SJSA1 (cell line): ENCODE data around the gene FAAP100. TPM values are rescaled to one million over a fixed set of nuclear protein-coding genes. Genes with fewer than 3 reads are reported as not detected.
A peak's percentile ranks its signal among the peaks of the same experiment; 100 is the strongest.
"Not testable (repeated sequence)": the region's sequence is repeated elsewhere in the genome, so short reads cannot be mapped to it uniquely, and the experiment has no call there.

Experiments used
- DNase-seq, 2 experiments: peaks; one replicate each; pipeline ENCODE4 v3.0.0-alpha.2; 2015 to 2020; ENCODE audit warnings: low spot score in 2 of 2, low read depth in 1 of 2
- H3K27ac ChIP-seq: fragments of 250-450 bp; sonication (Bioruptor Pico); 2 replicates; pipeline ENCODE4 v1.5.1; 2020; ENCODE audit warnings: mild to moderate bottlenecking, moderate library complexity
- H3K27me3 ChIP-seq: fragments of 250-450 bp; sonication (Bioruptor Pico); replicated peaks from 2 replicates; pipeline ENCODE4 v1.5.1; 2020; ENCODE audit warnings: mild to moderate bottlenecking, moderate library complexity
- H3K36me3 ChIP-seq: fragments of 250-450 bp; sonication (Bioruptor Pico); 2 replicates; pipeline ENCODE4 v1.5.1; 2020; ENCODE audit warnings: mild to moderate bottlenecking
- H3K4me1 ChIP-seq: fragments of 250-450 bp; sonication (Bioruptor Pico); replicated peaks from 2 replicates; pipeline ENCODE4 v1.6.1; 2021; ENCODE audit warnings: mild to moderate bottlenecking
- H3K4me3 ChIP-seq: fragments of 250-450 bp; sonication (Bioruptor Pico); 2 replicates; pipeline ENCODE4 v1.5.1; 2020; ENCODE audit warnings: mild to moderate bottlenecking
- H3K9me3 ChIP-seq: fragments of 250-450 bp; sonication (Bioruptor Pico); replicated peaks from 2 replicates; pipeline ENCODE4 v1.5.1; 2020; ENCODE audit warnings: mild to moderate bottlenecking
- total RNA-seq: library from RNA; depleted of rRNA; stranded (reverse); fragments of >200 nt; shearing (Covaris generic); gene quantifications from 2 replicates; pipeline ENCODE4 v1.2.3, GENCODE V29; 2014; rRNA removed

The FAAP100 gene, protein sequence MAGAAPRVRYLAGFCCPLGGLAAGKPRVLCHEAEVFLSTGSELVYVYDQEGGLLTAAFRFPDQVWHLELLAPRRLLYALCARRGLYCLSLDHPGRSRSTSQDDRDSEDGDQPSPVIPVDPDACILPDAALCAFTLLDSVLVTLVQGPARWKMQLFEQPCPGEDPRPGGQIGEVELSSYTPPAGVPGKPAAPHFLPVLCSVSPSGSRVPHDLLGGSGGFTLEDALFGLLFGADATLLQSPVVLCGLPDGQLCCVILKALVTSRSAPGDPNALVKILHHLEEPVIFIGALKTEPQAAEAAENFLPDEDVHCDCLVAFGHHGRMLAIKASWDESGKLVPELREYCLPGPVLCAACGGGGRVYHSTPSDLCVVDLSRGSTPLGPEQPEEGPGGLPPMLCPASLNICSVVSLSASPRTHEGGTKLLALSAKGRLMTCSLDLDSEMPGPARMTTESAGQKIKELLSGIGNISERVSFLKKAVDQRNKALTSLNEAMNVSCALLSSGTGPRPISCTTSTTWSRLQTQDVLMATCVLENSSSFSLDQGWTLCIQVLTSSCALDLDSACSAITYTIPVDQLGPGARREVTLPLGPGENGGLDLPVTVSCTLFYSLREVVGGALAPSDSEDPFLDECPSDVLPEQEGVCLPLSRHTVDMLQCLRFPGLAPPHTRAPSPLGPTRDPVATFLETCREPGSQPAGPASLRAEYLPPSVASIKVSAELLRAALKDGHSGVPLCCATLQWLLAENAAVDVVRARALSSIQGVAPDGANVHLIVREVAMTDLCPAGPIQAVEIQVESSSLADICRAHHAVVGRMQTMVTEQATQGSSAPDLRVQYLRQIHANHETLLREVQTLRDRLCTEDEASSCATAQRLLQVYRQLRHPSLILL
- total RNA-seq = 26.0 and 28.1 TPM in 2 replicates

DNA sequence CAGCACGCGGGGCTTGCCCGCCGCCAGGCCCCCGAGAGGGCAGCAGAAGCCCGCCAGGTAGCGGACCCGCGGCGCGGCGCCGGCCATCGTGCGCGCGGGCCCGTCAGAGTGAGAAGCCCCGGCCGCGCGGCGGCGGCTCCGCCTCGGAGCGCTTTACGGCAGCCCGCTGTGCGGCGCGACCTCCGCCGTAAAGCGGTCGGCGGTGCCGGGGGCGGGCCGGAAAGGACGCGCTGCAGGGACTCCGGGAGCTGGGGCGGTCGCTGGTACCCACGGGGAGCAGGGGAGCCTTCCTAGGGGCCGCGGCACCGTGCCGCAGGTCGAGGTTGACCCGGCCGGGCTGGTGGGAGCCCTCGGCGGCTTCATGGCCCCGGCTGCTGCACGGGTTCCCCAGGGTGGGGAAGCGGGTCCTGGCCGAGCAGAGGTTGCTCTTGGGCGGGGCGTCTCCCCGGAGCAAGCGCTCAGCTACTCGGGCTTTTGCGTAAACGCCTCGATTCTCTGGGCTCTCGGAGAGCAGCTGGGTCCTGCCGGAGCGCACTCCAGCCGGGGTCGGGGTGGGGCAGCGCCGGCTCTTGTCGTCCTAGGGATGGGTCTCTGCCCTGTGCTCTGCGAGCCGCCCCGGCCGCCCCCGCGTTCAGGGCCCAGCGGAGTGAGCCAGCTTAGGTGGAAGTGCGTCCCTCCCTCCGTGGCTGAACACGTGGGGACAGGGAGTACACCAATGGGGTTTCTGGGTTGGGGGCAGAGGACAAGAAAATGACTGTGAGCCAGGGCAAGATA, at the start of gene FAAP100:
Gene FAAP100 (minus strand): TSS at position 110 of the 774 bp plus-strand sequence. CDS start 23 bp downstream, at position 87.
- Histone ChIP-seq H3K36me3 (peaks cover 66% of the 10 kb centered on the region), H3K9me3 (peaks cover 10% of the 10 kb centered on the region; the same call in 1 of the 2 replicates), H3K4me1 (peaks cover 47% of the 10 kb centered on the region), H3K27me3 (no peaks in the 10 kb centered on the region), H3K27ac (peak within 1 kb of the TSS; percentile 16; the same call in 1 of the 2 replicates), H3K4me3 (peak within 1 kb of the TSS; percentile 89)
- DNase-seq = peak; percentile 84 to 95

DNA sequence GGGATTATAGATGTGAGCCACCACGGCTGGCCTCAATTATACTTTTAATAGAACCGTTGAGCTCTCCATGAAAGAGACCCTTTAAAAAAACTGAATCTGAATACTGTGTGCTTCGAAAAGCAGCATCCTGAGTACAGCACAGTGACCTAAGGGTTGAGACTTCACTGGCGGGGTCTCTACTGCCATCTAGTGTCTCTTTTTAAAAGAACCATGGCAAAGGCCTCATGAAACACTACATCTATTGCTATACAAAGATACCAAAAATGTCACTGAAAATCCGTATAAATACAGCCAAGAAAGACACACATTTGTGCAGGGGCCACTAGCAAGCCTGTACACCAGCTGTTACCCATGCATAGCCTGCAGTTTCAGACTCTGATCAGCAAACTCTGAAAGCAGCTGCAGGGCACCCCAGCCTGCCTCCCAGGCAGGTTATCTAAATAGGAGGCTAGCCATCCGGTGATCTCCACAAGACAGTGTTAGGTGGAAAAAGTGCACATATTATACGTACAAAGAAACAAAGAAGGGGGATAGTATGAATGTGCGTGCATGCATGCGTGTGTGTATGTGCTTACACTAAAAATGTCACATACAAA, 49.5 kb upstream of the FAAP100 start:
- peaks cover 98% of the 10 kb centered on the region for H3K36me3 ChIP-seq

DNA sequence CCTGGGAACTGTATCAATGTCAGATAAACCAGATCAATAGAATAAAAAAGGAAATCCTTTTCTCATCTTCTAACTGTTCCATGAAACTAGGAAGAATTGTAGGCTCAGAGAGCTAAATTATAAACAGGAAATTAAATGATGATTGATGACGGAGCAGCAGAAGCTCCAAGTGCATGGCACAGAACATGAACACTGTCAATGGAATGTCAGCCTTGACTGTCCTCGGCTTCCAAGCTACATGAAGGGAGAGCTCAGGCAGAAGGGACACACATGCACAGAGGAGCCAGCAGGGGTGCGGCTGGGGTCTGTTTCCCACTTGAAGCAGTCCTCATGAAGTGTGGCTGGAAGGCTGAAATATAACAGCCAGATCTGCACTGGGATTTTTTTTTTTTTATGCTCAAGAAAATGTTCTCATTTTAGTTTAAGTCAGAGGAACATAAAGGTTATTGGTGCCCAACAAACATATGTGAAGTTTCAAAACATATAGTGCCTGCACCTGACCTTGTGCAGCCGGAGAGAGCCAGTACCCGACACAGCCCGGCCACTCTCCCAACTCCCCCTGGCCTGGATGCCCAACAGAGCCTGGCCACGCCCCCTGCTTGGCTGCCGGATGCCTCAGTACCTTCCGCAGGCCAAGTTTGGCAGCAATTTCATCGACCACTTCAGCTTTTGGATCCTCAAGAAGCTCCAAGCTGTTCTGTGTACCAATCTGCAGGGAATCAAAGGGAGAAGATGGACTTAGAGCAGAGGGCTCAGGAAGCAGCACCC, 47.8 kb upstream of the FAAP100 start:
- DNase-seq = peak in 1 of 2 experiments; percentile 69
- peaks cover 97% of the 10 kb centered on the region for H3K36me3 ChIP-seq
- H3K4me3 ChIP-seq = no peak overlapping the region

More for the DNA sequence above, 49.5 kb upstream of the FAAP100 start:
- H3K27ac ChIP-seq = no peak overlapping the region
- no peaks in the 10 kb centered on the region for H3K9me3 ChIP-seq
- DNase-seq = peak in 1 of 2 experiments; percentile 74
- no peak overlapping the region for H3K4me3 ChIP-seq
- no peaks in the 10 kb centered on the region for H3K27me3 ChIP-seq
- peaks cover 18% of the 10 kb centered on the region for H3K4me1 ChIP-seq

DNA sequence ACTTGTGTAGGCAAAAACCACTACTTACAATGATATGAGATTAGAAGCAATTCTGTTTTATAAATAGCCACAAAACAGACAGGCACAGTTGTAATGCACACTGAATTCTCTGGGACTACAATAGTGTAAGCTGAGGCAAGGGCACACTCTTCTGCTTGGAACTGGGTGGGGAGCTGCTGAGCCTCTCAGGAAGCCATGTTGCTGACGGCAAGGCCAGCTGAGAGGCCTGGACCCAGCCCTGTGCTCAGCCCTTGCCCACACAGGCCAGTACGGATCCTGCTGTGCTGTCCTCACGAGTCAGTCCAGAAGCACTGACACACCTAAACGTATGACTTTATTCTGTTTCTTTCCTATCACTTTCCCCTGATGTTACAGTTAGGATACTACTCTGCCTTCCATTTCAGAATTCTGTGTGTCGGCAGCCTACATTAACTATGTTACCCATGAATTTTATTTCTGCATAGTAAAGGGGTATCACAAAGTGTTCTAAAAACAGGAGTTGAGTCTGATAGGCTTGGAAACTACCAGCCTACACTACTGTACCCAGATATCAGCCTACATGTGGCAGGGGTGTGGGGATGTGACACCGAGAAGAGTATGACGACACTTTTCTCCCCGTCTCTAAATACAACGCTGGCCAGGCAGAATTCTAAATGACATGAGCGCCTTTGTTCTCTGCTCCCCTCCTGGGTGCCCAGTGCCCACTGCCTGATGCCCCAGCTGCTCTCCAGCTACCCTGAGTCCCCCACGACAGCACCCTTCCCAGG, 41.1 kb upstream of the FAAP100 start:
- peaks cover 97% of the 10 kb centered on the region for H3K36me3 ChIP-seq
- DNase-seq = no peak
- no peak overlapping the region for H3K27ac ChIP-seq

More for the DNA sequence above, 47.8 kb upstream of the FAAP100 start:
- H3K9me3 ChIP-seq = no peaks in the 10 kb centered on the region
- 0 out of 2 replicates have a peak overlapping the region, but pooled peaks have one; percentile 17 for H3K27ac ChIP-seq
- H3K4me1 ChIP-seq = peaks cover 18% of the 10 kb centered on the region
- no peaks in the 10 kb centered on the region for H3K27me3 ChIP-seq

DNA sequence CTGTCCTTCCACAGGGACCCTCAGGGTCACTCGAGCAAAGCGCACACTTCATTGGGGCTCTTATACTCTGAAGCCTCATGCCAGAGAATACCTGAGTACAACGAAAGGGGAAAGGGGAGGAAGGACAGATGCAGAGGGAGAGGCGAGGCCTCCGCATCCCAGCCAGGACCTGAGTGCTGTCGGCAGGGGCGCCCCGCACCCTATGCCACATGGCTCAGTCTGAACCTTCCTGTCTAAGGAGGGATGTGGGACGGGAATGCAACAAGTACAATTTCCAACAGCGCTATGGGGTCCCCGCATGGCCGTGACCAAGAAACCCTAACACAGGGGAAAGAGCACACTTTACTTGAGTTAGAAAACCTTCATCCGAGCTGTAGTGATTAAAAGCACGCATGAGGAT, 39.8 kb upstream of the FAAP100 start:
- DNase-seq = no peak
- Histone ChIP-seq H3K4me1 (peaks cover 1% of the 10 kb centered on the region), H3K4me3 (no peak overlapping the region), H3K36me3 (peaks cover 92% of the 10 kb centered on the region), H3K27me3 (no peaks in the 10 kb centered on the region), H3K27ac (no peak overlapping the region), H3K9me3 (no peaks in the 10 kb centered on the region)

More for the DNA sequence above, 41.1 kb upstream of the FAAP100 start:
- Histone ChIP-seq H3K4me3 (no peak overlapping the region), H3K27me3 (no peaks in the 10 kb centered on the region), H3K9me3 (no peaks in the 10 kb centered on the region), H3K4me1 (no peaks in the 10 kb centered on the region)

DNA sequence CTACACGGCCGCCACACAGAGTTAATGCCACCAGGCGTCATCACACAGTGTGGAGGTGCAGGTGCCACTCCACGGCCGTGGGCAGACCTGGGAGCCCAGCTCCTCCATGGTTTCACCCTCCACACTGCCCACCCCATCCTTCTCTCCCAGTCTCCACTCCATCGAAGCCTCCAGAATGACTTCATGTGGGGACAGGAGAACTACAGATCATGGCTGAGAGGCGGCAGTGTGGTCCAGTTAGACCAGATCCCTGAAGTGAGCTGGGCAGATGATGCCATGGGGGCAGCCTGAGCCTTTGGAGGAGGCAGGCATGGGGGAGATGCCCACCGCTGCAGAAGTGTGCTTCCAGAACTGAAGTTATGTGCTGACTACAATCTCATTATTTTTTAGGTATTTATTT, 38.0 kb upstream of the FAAP100 start:
- Histone ChIP-seq H3K36me3 (peaks cover 95% of the 10 kb centered on the region), H3K9me3 (no peaks in the 10 kb centered on the region), H3K4me3 (no peak overlapping the region), H3K4me1 (peaks cover 20% of the 10 kb centered on the region), H3K27ac (no peak overlapping the region), H3K27me3 (no peaks in the 10 kb centered on the region)
- DNase-seq = no peak

DNA sequence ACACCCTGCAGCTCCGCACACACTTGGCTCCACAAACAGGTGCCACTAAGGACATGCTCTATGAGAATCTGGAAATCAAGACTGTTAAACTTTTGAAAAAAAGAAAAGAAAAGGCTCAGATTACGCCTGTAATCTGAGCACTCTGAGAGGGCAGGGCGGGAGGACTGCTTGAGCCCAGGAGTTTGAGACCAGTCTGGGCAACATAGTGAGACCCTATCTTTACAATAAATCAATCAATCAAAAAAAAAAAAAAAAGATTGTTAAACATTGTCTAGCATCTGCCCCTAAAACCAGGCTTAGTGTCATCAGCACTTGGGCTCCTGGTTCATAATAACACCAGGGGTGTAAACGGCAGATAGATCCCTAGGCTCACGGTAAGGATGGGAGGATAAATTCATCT, 37.5 kb upstream of the FAAP100 start:
- peaks cover 25% of the 10 kb centered on the region for H3K4me1 ChIP-seq
- H3K9me3 ChIP-seq = no peaks in the 10 kb centered on the region
- H3K27ac ChIP-seq = no peak overlapping the region
- no peak for DNase-seq
- no peak overlapping the region for H3K4me3 ChIP-seq
- H3K36me3 ChIP-seq = peaks cover 95% of the 10 kb centered on the region
- no peaks in the 10 kb centered on the region for H3K27me3 ChIP-seq

DNA sequence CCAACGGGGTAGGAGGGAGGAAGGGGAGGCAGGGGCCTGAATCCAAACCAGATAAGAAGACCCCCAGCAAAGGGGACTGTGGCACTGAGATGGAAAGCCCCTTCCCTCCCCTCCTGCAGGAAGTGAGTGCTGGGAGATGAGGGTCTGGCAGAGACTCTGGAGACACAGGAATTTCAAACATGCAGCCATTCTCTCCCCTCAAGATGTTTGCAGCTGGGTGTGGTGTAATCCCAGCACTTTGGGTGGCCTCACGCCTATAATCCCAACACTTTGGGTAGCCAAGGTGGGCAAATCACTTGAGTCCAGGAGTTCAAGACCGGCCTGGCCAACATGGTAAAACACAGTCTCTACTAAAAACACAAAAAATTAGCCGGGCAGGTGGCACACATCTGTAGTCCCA, 33.9 kb upstream of the FAAP100 start:
- H3K4me3 ChIP-seq = no peak overlapping the region
- H3K27ac ChIP-seq = peak overlapping the region; percentile 44
- peaks cover 90% of the 10 kb centered on the region for H3K36me3 ChIP-seq
- peak; percentile 78 to 83 for DNase-seq
- H3K9me3 ChIP-seq = no peaks in the 10 kb centered on the region
- H3K27me3 ChIP-seq = no peaks in the 10 kb centered on the region
- H3K4me1 ChIP-seq = peaks cover 55% of the 10 kb centered on the region

DNA sequence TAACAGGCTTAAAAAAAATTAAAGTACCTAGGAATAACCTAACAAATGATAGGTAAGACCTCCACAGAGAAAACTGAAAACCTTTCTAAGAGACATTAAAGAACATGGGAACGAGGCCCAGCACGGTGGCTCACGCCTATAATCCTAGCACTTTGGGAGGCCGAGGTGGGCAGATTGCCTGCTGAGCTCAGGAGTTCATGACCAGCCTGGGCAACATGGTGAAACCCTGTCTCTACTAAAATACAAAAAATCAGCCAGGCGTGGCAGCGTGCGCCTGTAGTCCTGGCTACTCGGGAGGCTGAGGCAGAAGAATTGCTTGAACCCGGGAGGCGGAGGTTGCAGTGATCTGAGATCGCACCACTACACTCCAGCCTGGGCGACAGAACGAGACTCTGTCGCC, 32.6 kb upstream of the FAAP100 start:
- not testable (repeated sequence) for H3K27me3 ChIP-seq
- peaks cover 90% of the 10 kb centered on the region for H3K36me3 ChIP-seq

DNA sequence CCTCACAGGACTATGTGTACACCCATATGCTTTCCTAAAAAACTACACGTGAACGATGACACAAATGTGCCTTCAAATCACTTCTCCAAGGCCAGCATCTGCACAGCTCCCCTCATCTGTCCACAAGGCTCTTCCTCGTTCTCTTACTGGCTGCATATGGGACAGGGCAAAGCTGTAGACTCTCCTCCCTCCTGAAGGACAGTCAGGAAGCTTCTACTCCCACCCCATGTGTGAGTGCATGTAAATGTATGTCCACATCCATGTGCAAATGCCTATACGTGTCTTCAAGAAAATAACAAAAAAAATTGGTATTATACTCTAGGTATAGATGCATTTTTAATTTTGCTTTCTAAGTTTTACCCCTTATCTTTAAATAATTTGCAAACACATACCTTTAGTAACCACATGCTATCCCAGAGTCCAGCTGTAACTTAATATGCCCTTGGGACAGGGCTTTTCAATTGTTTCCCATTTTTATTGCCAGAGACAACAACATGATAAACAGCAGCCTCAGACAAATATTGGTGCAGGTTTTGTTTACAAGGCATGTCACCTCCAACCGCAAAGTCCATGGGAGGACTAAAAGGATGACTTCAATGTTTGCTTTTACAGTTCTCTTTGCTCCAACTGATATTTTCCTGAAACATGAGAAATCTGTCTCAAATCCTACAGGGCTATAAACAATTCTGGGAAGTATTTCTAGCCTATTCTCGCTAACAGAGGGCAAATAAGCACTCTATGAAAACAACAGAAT, 31.6 kb upstream of the FAAP100 start:
- peaks cover 90% of the 10 kb centered on the region for H3K36me3 ChIP-seq
- H3K9me3 ChIP-seq = no peaks in the 10 kb centered on the region
- no peak overlapping the region for H3K4me3 ChIP-seq
- H3K27me3 ChIP-seq = no peaks in the 10 kb centered on the region
- peak overlapping the region; percentile 15; the same call in 1 of the 2 replicates for H3K27ac ChIP-seq
- peak; percentile 80 to 92 for DNase-seq
- H3K4me1 ChIP-seq = peaks cover 67% of the 10 kb centered on the region

More for the DNA sequence above, 32.6 kb upstream of the FAAP100 start:
- H3K9me3 ChIP-seq, H3K27ac ChIP-seq, H3K4me3 ChIP-seq, DNase-seq: not testable (repeated sequence)
- H3K4me1 ChIP-seq = peaks cover 63% of the 10 kb centered on the region

DNA sequence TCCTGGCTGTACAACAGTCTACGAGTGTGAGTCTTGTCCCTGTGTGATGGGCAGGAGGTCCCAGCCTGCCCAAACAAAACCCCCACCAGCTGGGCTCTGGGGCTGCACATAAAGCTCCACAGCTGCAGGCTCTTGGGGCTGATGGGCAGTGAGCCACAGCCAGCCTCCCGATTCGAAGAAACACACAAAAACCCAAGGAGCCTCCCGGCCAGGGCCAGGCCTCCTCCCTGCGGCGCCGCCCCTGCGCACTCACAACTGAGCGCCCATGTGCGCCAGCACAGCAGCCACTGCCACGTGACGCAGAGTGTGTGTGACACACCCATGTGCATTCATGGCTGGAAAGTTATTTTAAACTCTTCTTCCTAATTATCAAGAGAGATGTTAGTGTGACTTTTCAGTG, 30.6 kb upstream of the FAAP100 start:
- Histone ChIP-seq H3K27me3 (no peaks in the 10 kb centered on the region), H3K4me3 (no peak overlapping the region), H3K4me1 (peaks cover 76% of the 10 kb centered on the region), H3K9me3 (no peaks in the 10 kb centered on the region), H3K27ac (no peak overlapping the region), H3K36me3 (peaks cover 90% of the 10 kb centered on the region)
- DNase-seq = no peak
